Activated B cell treated with CpG ODN at 0.5 μM for 24 hours (primary cell): Measurements from ENCODE around the gene TXNDC11. TPM values are rescaled to one million over a fixed set of nuclear protein-coding genes. Genes with fewer than 3 reads are reported as not detected.

Experiments used
- ATAC-seq: fragments of 200-7000 bp; cut with Tn5 transposase; one replicate; pipeline ENCODE4 v1.10.0; 2021; ENCODE audit warnings: low read depth, mild to moderate bottlenecking, moderate library complexity
- CTCF ChIA-PET: fragments of 350-600 bp; sonication (Branson Sonifier 250); formaldehyde crosslinking; loops from one replicate; lab custom pipeline; 2021; ENCODE audit warnings: antibody characterized with exemption; lab: Charles Lee
- POLR2A ChIA-PET: fragments of 350-600 bp; sonication (Branson Sonifier 250); formaldehyde crosslinking; loops from one replicate; lab custom pipeline; 2021; ENCODE audit warnings: antibody characterized with exemption; lab: Charles Lee
- DNase-seq: peaks from one replicate; pipeline ENCODE4 v3.0.0; 2022
- H3K27ac Mint-ChIP-seq: one replicate; pipeline ENCODE4 v1.8.0; 2020; ENCODE audit warnings: mixed read lengths
- H3K27me3 Mint-ChIP-seq: one replicate; pipeline ENCODE4 v1.8.0; 2021; ENCODE audit warnings: mixed read lengths
- H3K36me3 Mint-ChIP-seq: one replicate; pipeline ENCODE4 v1.8.0; 2021; ENCODE audit warnings: low read depth, mixed read lengths
- H3K4me1 Mint-ChIP-seq: one replicate; pipeline ENCODE4 v1.8.0; 2021; ENCODE audit warnings: mixed read lengths
- H3K4me3 Mint-ChIP-seq: one replicate; pipeline ENCODE4 v1.8.0; 2020; ENCODE audit warnings: mild to moderate bottlenecking, mixed read lengths
- H3K9me3 Mint-ChIP-seq: one replicate; pipeline ENCODE4 v1.8.0; 2020; ENCODE audit warnings: mixed read lengths
- CTCF ChIP-seq: fragments of 200-600 bp; IDR thresholded peaks from one replicate; pipeline ENCODE4 v1.8.0; 2022; ENCODE audit warnings: antibody characterized with exemption, mild to moderate bottlenecking
- intact Hi-C: fragments of 100-400 bp; cut with micrococcal nuclease; formaldehyde crosslinking; loops from one replicate; pipeline ENCODE4 v1.15.1; 2024
- total RNA-seq: library from RNA; stranded (reverse); gene quantifications from 2 replicates; pipeline ENCODE4 v1.2.3, GENCODE V29; 2022

TXNDC11 gene
- total RNA-seq, 1 donor from 2014 or later: 63.2 TPM

GRCh38 chr16:11686713-11687380, 55.8 kb downstream of the TXNDC11 start:
- DNase-seq (no peak), ATAC-seq (no peak)
- intact Hi-C loops: loop anchor here (5.0 to 10.0 kb wide), 3 partner anchors 230 to 582 kb away; partner anchors contain the start of genes GSPT1 and SOCS1
- no peak for TF ChIP-seq CTCF
- H3K36me3 Mint-ChIP-seq: peaks cover 80% of the 10 kb centered on the region
- H3K27me3 Mint-ChIP-seq: no peaks in the 10 kb centered on the region
- ChIA-PET CTCF (no interaction called here), POLR2A (no interaction called here)
- H3K27ac Mint-ChIP-seq: peak overlapping the region; percentile 47
- peak overlapping the region; percentile 5 for H3K4me3 Mint-ChIP-seq
- peaks cover 96% of the 10 kb centered on the region for H3K4me1 Mint-ChIP-seq
- H3K9me3 Mint-ChIP-seq: no peaks in the 10 kb centered on the region

- ATAC-seq (no peak), DNase-seq (no peak)
- Mint-ChIP-seq H3K36me3 (peaks cover 78% of the 10 kb centered on the region), H3K4me1 (peaks cover 97% of the 10 kb centered on the region), H3K27me3 (no peaks in the 10 kb centered on the region), H3K27ac (peak overlapping the region; percentile 47), H3K9me3 (no peaks in the 10 kb centered on the region), H3K4me3 (no peak overlapping the region)
- TF ChIP-seq CTCF: no peak
- ChIA-PET CTCF (no interaction called here), POLR2A (no interaction called here)
- intact Hi-C loops: loop anchor here (5.0 to 10.0 kb wide), 3 partner anchors 231 to 581 kb away; partner anchors contain the start of genes GSPT1 and SOCS1
Observed at GRCh38 chr16:11685844-11686618, 56.6 kb downstream of the TXNDC11 start.

GRCh38 chr16:11684231-11685025, 58.2 kb downstream of the TXNDC11 start:
- Mint-ChIP-seq H3K27ac (peak overlapping the region; percentile 88), H3K4me1 (peaks cover 98% of the 10 kb centered on the region), H3K9me3 (no peaks in the 10 kb centered on the region), H3K36me3 (peaks cover 79% of the 10 kb centered on the region), H3K27me3 (no peaks in the 10 kb centered on the region), H3K4me3 (no peak overlapping the region)
- ChIA-PET CTCF (interaction anchor here (0.8 kb wide), 1 partner anchor 31 kb away, joined by 4 read pairs; no protein-coding TSS in a partner anchor), POLR2A (interaction anchor here (0.7 to 1.5 kb wide), 4 partner anchors 15 to 589 kb away, joined by 4 to 6 read pairs (median 4); no protein-coding TSS in a partner anchor)
- intact Hi-C loops: loop anchor here (5.0 to 10.0 kb wide), 3 partner anchors 233 to 580 kb away; partner anchors contain the start of genes GSPT1 and SOCS1
- DNase-seq (no peak), ATAC-seq (no peak)
- no peak for TF ChIP-seq CTCF

GRCh38 chr16:11683145-11683544, 59.5 kb downstream of the TXNDC11 start:
- Mint-ChIP-seq H3K9me3 (no peaks in the 10 kb centered on the region), H3K27ac (peak overlapping the region; percentile 88), H3K4me1 (peaks cover 98% of the 10 kb centered on the region), H3K4me3 (peak overlapping the region; percentile 61), H3K27me3 (no peaks in the 10 kb centered on the region), H3K36me3 (peaks cover 81% of the 10 kb centered on the region)
- ATAC-seq (no peak), DNase-seq (peak; percentile 13)
- intact Hi-C loops: loop anchor here (2.0 to 10.0 kb wide), 3 partner anchors 98 to 578 kb away; partner anchors contain the start of gene SOCS1
- ChIA-PET POLR2A (interaction anchor here (0.6 to 1.8 kb wide), 5 partner anchors 14 to 427 kb away, joined by 4 to 23 read pairs (median 7); partner anchors contain the start of genes SNN, SOCS1 and TXNDC11), CTCF (no interaction called here)
- TF ChIP-seq CTCF: no peak
